WTC11 (cell line): Measurements from ENCODE around the gene SMYD3. TPM values are rescaled to one million over a fixed set of nuclear protein-coding genes. Genes with fewer than 3 reads are reported as not detected.

Experiments used
- ATAC-seq: fragments of 200-7000 bp; cut with Tn5 transposase; 2 replicates; pipeline ENCODE4 v1.10.0; 2021; ENCODE audit warnings: mild to moderate bottlenecking, moderate library complexity
- CTCF ChIA-PET: fragments of 300-600 bp; sonication (Branson Sonifier 250); formaldehyde crosslinking; loops from one replicate; lab custom pipeline; 2021; ENCODE audit warnings: antibody characterized with exemption; lab: Charles Lee
- POLR2A ChIA-PET: fragments of 350-600 bp; sonication (Branson Sonifier 250); formaldehyde crosslinking; loops from one replicate; lab custom pipeline; 2021; ENCODE audit warnings: antibody characterized with exemption; lab: Charles Lee
- DNase-seq: peaks from one replicate; pipeline ENCODE4 v3.0.0; 2021; ENCODE audit warnings: low spot score
- H3K27ac Mint-ChIP-seq: 2 replicates; pipeline ENCODE4 v1.8.0; 2021; ENCODE audit warnings: mixed read lengths
- H3K27me3 Mint-ChIP-seq: 2 replicates; pipeline ENCODE4 v1.8.0; 2021; ENCODE audit warnings: low read depth, mild to moderate bottlenecking, moderate library complexity, mixed read lengths
- H3K36me3 Mint-ChIP-seq: 2 replicates; pipeline ENCODE4 v1.8.0; 2021; ENCODE audit warnings: mixed read lengths
- H3K4me1 Mint-ChIP-seq: 2 replicates; pipeline ENCODE4 v1.8.0; 2022; ENCODE audit warnings: mixed read lengths
- H3K4me3 Mint-ChIP-seq: 2 replicates; pipeline ENCODE4 v1.8.0; 2021; ENCODE audit warnings: mild to moderate bottlenecking, moderate library complexity, mixed read lengths
- H3K9me3 Mint-ChIP-seq: 2 replicates; pipeline ENCODE4 v1.8.0; 2021; ENCODE audit warnings: mixed read lengths
- AR ChIP-seq: fragments of 250-450 bp; sonication (Bioruptor Pico); IDR thresholded peaks from 2 replicates; pipeline ENCODE4 v1.9.0; 2021; ENCODE audit warnings: mild to moderate bottlenecking
- ATF3 ChIP-seq: sonication (generic); formaldehyde crosslinking; conservative IDR thresholded peaks from 2 replicates; pipeline ENCODE4 v1.8.1; 2022; ENCODE audit warnings: mild to moderate bottlenecking, missing genetic modification reagents
- CDX4 ChIP-seq: fragments of 250-450 bp; sonication (Bioruptor Pico); IDR thresholded peaks from 2 replicates; pipeline ENCODE4 v1.9.0; 2021; ENCODE audit warnings: moderate library complexity, mild to moderate bottlenecking, inconsistent platforms, borderline replicate concordance
- E2F5 ChIP-seq: sonication (generic); formaldehyde crosslinking; IDR thresholded peaks from 2 replicates; pipeline ENCODE4 v1.8.1; 2022; ENCODE audit warnings: mild to moderate bottlenecking, moderate library complexity, missing genetic modification reagents
- ETV6 ChIP-seq: sonication (generic); formaldehyde crosslinking; IDR thresholded peaks from 2 replicates; pipeline ENCODE4 v1.8.1; 2022; ENCODE audit warnings: mild to moderate bottlenecking, missing genetic modification reagents
- FOXK1 ChIP-seq: sonication (generic); formaldehyde crosslinking; IDR thresholded peaks from 2 replicates; pipeline ENCODE4 v1.8.0; 2022; ENCODE audit warnings: mild to moderate bottlenecking, moderate library complexity, missing genetic modification reagents
- GTF2I ChIP-seq: fragments of 250-450 bp; sonication (Bioruptor Pico); conservative IDR thresholded peaks from 2 replicates; pipeline ENCODE4 v1.4.0; 2021; ENCODE audit warnings: mild to moderate bottlenecking
- KAT7 ChIP-seq: sonication (generic); formaldehyde crosslinking; IDR thresholded peaks from 2 replicates; pipeline ENCODE4 v1.8.1; 2023; ENCODE audit warnings: missing genetic modification reagents, mild to moderate bottlenecking, borderline replicate concordance
- NFATC4 ChIP-seq: fragments of 250-450 bp; sonication (Bioruptor Pico); IDR thresholded peaks from 2 replicates; pipeline ENCODE4 v1.9.0; 2021; ENCODE audit warnings: mild to moderate bottlenecking
- NR3C1 ChIP-seq: sonication (generic); formaldehyde crosslinking; conservative IDR thresholded peaks from 2 replicates; pipeline ENCODE4 v1.8.1; 2023; ENCODE audit warnings: low read depth, mild to moderate bottlenecking, missing genetic modification reagents
- PRRX2 ChIP-seq: fragments of 250-450 bp; sonication (Bioruptor Pico); IDR thresholded peaks from 2 replicates; pipeline ENCODE4 v1.8.0; 2021; ENCODE audit warnings: mild to moderate bottlenecking
- RORB ChIP-seq: fragments of 250-450 bp; sonication (Bioruptor Pico); IDR thresholded peaks from 2 replicates; pipeline ENCODE4 v1.9.0; 2021; ENCODE audit warnings: mild to moderate bottlenecking
- SMAD3 ChIP-seq: sonication (generic); formaldehyde crosslinking; IDR thresholded peaks from 2 replicates; pipeline ENCODE4 v1.8.0; 2022; ENCODE audit warnings: missing genetic modification reagents, mild to moderate bottlenecking, borderline replicate concordance
- SP1 ChIP-seq: sonication (generic); formaldehyde crosslinking; conservative IDR thresholded peaks from 2 replicates; pipeline ENCODE4 v1.8.1; 2022; ENCODE audit warnings: missing genetic modification reagents
- STAT6 ChIP-seq: sonication (generic); formaldehyde crosslinking; conservative IDR thresholded peaks from 2 replicates; pipeline ENCODE4 v1.8.1; 2023; ENCODE audit warnings: mild to moderate bottlenecking, low read depth, missing genetic modification reagents, moderate library complexity
- USF2 ChIP-seq: sonication (generic); formaldehyde crosslinking; IDR thresholded peaks from 2 replicates; pipeline ENCODE4 v1.8.1; 2023; ENCODE audit warnings: mild to moderate bottlenecking, missing genetic modification reagents, moderate library complexity
- ZNF671 ChIP-seq: fragments of 250-450 bp; sonication (Bioruptor Pico); IDR thresholded peaks from 2 replicates; pipeline ENCODE4 v1.8.0; 2021; ENCODE audit warnings: mild to moderate bottlenecking
- total RNA-seq: library from RNA; stranded (reverse); gene quantifications from 3 replicates; pipeline ENCODE4 v1.2.3, GENCODE V29; 2021

SMYD3 gene
- total RNA-seq, 1 experiment from 2014 or later: 21.4 TPM

- DNase-seq: no peak
- H3K27me3 Mint-ChIP-seq: no peaks in the 10 kb centered on the region
- ChIA-PET POLR2A (no interaction called here), CTCF (no interaction called here)
- H3K9me3 Mint-ChIP-seq: no peaks in the 10 kb centered on the region
- H3K4me1 Mint-ChIP-seq: peaks cover 12% of the 10 kb centered on the region
- H3K4me3 Mint-ChIP-seq: no peak overlapping the region
- H3K27ac Mint-ChIP-seq: no peak overlapping the region
- TF ChIP-seq SMAD3 (CRISPR knock-in tag): no peak
- TF ChIP-seq AR: no peak
- no peak for TF ChIP-seq CDX4 (CRISPR knock-in tag)
- TF ChIP-seq STAT6: no peak
- TF ChIP-seq RORB (CRISPR knock-in tag): no peak
- TF ChIP-seq, all 79 proteins: peak for 0
- ATAC-seq: no peak
- no peaks in the 10 kb centered on the region for H3K36me3 Mint-ChIP-seq
These were observed 580.2 kb downstream of the SMYD3 start for GRCh38 chr1:245926888-245927287.

- DNase-seq: no peak
- Mint-ChIP-seq H3K4me3 (no peak overlapping the region), H3K27me3 (no peaks in the 10 kb centered on the region), H3K4me1 (peaks cover 3% of the 10 kb centered on the region; the same call in 1 of the 2 replicates), H3K9me3 (peaks cover 9% of the 10 kb centered on the region), H3K27ac (no peak overlapping the region)
- ATAC-seq: peak; percentile 80
- CTCF ChIA-PET: interaction anchor here (1.0 kb wide), 1 partner anchor 34 kb away, joined by 7 read pairs; no protein-coding TSS in a partner anchor
- TF ChIP-seq ATF3 (CRISPR knock-in tag): no peak
- no peak for TF ChIP-seq E2F5 (CRISPR knock-in tag)
- TF ChIP-seq PRRX2: no peak
- TF ChIP-seq GTF2I (CRISPR knock-in tag): no peak
- no peak for TF ChIP-seq SP1
- TF ChIP-seq, all 79 proteins: peak for 0
- POLR2A ChIA-PET: no interaction called here
- H3K36me3 Mint-ChIP-seq: no peaks in the 10 kb centered on the region
These were observed 583.9 kb downstream of the SMYD3 start for GRCh38 chr1:245923215-245923614.

GRCh38 chr1:245921417-245921816, 585.7 kb downstream of the SMYD3 start:
- ChIA-PET POLR2A (no interaction called here), CTCF (no interaction called here)
- Mint-ChIP-seq H3K4me1 (no peaks in the 10 kb centered on the region), H3K9me3 (peaks cover 9% of the 10 kb centered on the region), H3K27ac (no peak overlapping the region), H3K36me3 (no peaks in the 10 kb centered on the region), H3K4me3 (no peak overlapping the region), H3K27me3 (no peaks in the 10 kb centered on the region)
- no peak for ATAC-seq
- no peak for TF ChIP-seq USF2 (CRISPR knock-in tag)
- TF ChIP-seq KAT7 (CRISPR knock-in tag): no peak
- no peak for TF ChIP-seq FOXK1 (CRISPR knock-in tag)
- TF ChIP-seq ETV6 (CRISPR knock-in tag): no peak
- TF ChIP-seq NFATC4 (CRISPR knock-in tag): no peak
- no peak for TF ChIP-seq NR3C1
- TF ChIP-seq ZNF671: no peak
- no peak for DNase-seq
